Measurements from ENCODE around the gene TDRD10. TPM values are rescaled to one million over a fixed set of nuclear protein-coding genes. Genes with fewer than 3 reads are reported as not detected.

The TDRD10 gene
- total RNA-seq, 4 donors from 2014 or later, result 0.61 to 4.2 (median 0.62) TPM

GRCh38 chr1:154586641-154587040 lies 84.6 kb downstream of the TDRD10 start:
- Histone ChIP-seq H3K36me3 (peaks cover 15 to 100% of the 10 kb centered on the region in 2 donors), H3K4me3 (no peak overlapping the region), H3K9me3 (no peaks in the 10 kb centered on the region), H3K4me1 (no peaks in the 10 kb centered on the region), H3K27ac (no peak overlapping the region), H3K27me3 (no peaks in the 10 kb centered on the region)
- TF ChIP-seq POLR2A (IDR thresholded peaks at IDR 0.05) (no peak), CTCF (IDR thresholded peaks at IDR 0.05 in 4 of 5, conservative IDR thresholded peaks at IDR 0.05 in 1 of 5) (no peak)
- intact Hi-C loops (cut with DNase I; ENCODE audit: low total_unique reads) (no loop called here), in situ Hi-C loops (cut with MboI; ENCODE audit: low sequenced_read_pairs in 4 of 4) (no loop called here)
- ATAC-seq (no peak), DNase-seq (no peak)

GRCh38 chr1:154589780-154590179 lies 87.8 kb downstream of the TDRD10 start:
- TF ChIP-seq POLR2A (IDR thresholded peaks at IDR 0.05) (no peak), CTCF (IDR thresholded peaks at IDR 0.05 in 4 of 5, conservative IDR thresholded peaks at IDR 0.05 in 1 of 5) (no peak)
- Histone ChIP-seq H3K36me3 (peaks cover 12 to 97% of the 10 kb centered on the region in 2 donors), H3K27me3 (no peaks in the 10 kb centered on the region), H3K9me3 (no peaks in the 10 kb centered on the region), H3K4me1 (no peaks in the 10 kb centered on the region), H3K27ac (no peak overlapping the region), H3K4me3 (no peak overlapping the region)
- in situ Hi-C loops (cut with MboI; ENCODE audit: low sequenced_read_pairs in 4 of 4) (no loop called here), intact Hi-C loops (cut with DNase I; ENCODE audit: low total_unique reads) (no loop called here)
- ATAC-seq, result no peak
- no peak for DNase-seq

GRCh38 chr1:154590756-154591155 lies 88.7 kb downstream of the TDRD10 start:
- Histone ChIP-seq H3K4me3 (no peak overlapping the region), H3K36me3 (peaks cover 14 to 97% of the 10 kb centered on the region in 2 donors), H3K27me3 (no peaks in the 10 kb centered on the region), H3K9me3 (no peaks in the 10 kb centered on the region), H3K4me1 (no peaks in the 10 kb centered on the region), H3K27ac (no peak overlapping the region)
- ATAC-seq (no peak), DNase-seq (no peak)
- in situ Hi-C loops (cut with MboI; ENCODE audit: low sequenced_read_pairs in 4 of 4) (no loop called here), intact Hi-C loops (cut with DNase I; ENCODE audit: low total_unique reads) (no loop called here)
- TF ChIP-seq CTCF (IDR thresholded peaks at IDR 0.05 in 4 of 5, conservative IDR thresholded peaks at IDR 0.05 in 1 of 5), result no peak
- no peak for TF ChIP-seq POLR2A (IDR thresholded peaks at IDR 0.05)

- in situ Hi-C loops (cut with MboI; ENCODE audit: low sequenced_read_pairs in 4 of 4), result no loop called here
Observed at GRCh38 chr1:154591206-154591605, 89.2 kb downstream of the TDRD10 start.

More at GRCh38 chr1:154591206-154591605, 89.2 kb downstream of the TDRD10 start:
- Histone ChIP-seq H3K9me3 (no peaks in the 10 kb centered on the region), H3K27me3 (no peaks in the 10 kb centered on the region), H3K36me3 (peaks cover 16 to 97% of the 10 kb centered on the region in 2 donors), H3K27ac (no peak overlapping the region), H3K4me3 (no peak overlapping the region), H3K4me1 (no peaks in the 10 kb centered on the region)
- ATAC-seq (no peak), DNase-seq (no peak)
- intact Hi-C loops (cut with DNase I; ENCODE audit: low total_unique reads), result no loop called here
- TF ChIP-seq CTCF (IDR thresholded peaks at IDR 0.05 in 4 of 5, conservative IDR thresholded peaks at IDR 0.05 in 1 of 5), result no peak
- no peak for TF ChIP-seq POLR2A (IDR thresholded peaks at IDR 0.05)

All from gastrocnemius medialis (tissue), 4 donors.